Lower lobe of right lung (tissue), 2 donors: ENCODE data around the gene TTPAL. TPM values are rescaled to one million over a fixed set of nuclear protein-coding genes. Genes with fewer than 3 reads are reported as not detected.

Source experiments
- ATAC-seq, 2 donors: fragments of 200-7000 bp; cut with Tn5 transposase; one replicate each; pipeline ENCODE4 v1.9.1; 2020 to 2022; ENCODE audit warnings: mild to moderate bottlenecking in 2 of 2, moderate library complexity in 2 of 2
- DNase-seq: peaks from one replicate; pipeline ENCODE4 v3.0.0-alpha.2; 2020
- H3K27ac ChIP-seq: fragments of 200-600 bp; one replicate; pipeline ENCODE4 v1.8.0; 2022
- H3K27me3 ChIP-seq: fragments of 200-600 bp; one replicate; pipeline ENCODE4 v1.8.0; 2022; ENCODE audit warnings: low read depth
- H3K36me3 ChIP-seq: fragments of 200-600 bp; one replicate; pipeline ENCODE4 v1.8.0; 2022; ENCODE audit warnings: mild to moderate bottlenecking
- H3K4me1 ChIP-seq: fragments of 200-600 bp; one replicate; pipeline ENCODE4 v1.8.0; 2022
- H3K4me3 ChIP-seq: fragments of 200-600 bp; one replicate; pipeline ENCODE4 v1.8.0; 2022; ENCODE audit warnings: mild to moderate bottlenecking
- H3K9me3 ChIP-seq: fragments of 200-600 bp; one replicate; pipeline ENCODE4 v1.8.0; 2022
- intact Hi-C: fragments of 100-400 bp; cut with DNase I; formaldehyde crosslinking; loops from one replicate; pipeline ENCODE4 v1.11.0; 2022
- total RNA-seq: library from RNA; stranded (reverse); fragmentation: NEBNext Ultra II Directional; extraction: Animal tissue kit (Norgen Biotek cat#: 25700); gene quantifications from one replicate; pipeline ENCODE4 v1.2.1, GENCODE V29; 2021
- TF ChIP-seq, protein P1 (sequence below): fragments of 200-600 bp; IDR thresholded peaks from one replicate; pipeline ENCODE4 v1.8.0; 2022; ENCODE audit warnings: antibody characterized with exemption, mild to moderate bottlenecking
- donor health status: DM: no; HTN: yes; CAD: no; lungs with severe emphysema.

TTPAL gene
- total RNA-seq, 1 donor from 2014 or later = 9.6 TPM

- ATAC-seq (no peak), DNase-seq (no peak)
- Histone ChIP-seq H3K4me3 (no peak overlapping the region), H3K4me1 (peaks cover 34% of the 10 kb centered on the region), H3K27me3 (no peaks in the 10 kb centered on the region), H3K27ac (no peak overlapping the region), H3K36me3 (no peaks in the 10 kb centered on the region), H3K9me3 (no peaks in the 10 kb centered on the region)
- intact Hi-C loops = no loop called here
- TF ChIP-seq, protein P1, sequence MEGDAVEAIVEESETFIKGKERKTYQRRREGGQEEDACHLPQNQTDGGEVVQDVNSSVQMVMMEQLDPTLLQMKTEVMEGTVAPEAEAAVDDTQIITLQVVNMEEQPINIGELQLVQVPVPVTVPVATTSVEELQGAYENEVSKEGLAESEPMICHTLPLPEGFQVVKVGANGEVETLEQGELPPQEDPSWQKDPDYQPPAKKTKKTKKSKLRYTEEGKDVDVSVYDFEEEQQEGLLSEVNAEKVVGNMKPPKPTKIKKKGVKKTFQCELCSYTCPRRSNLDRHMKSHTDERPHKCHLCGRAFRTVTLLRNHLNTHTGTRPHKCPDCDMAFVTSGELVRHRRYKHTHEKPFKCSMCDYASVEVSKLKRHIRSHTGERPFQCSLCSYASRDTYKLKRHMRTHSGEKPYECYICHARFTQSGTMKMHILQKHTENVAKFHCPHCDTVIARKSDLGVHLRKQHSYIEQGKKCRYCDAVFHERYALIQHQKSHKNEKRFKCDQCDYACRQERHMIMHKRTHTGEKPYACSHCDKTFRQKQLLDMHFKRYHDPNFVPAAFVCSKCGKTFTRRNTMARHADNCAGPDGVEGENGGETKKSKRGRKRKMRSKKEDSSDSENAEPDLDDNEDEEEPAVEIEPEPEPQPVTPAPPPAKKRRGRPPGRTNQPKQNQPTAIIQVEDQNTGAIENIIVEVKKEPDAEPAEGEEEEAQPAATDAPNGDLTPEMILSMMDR = no peak
Observed at GRCh38 chr20:44540834-44541233, 65.2 kb downstream of the TTPAL start.

- no peaks in the 10 kb centered on the region for H3K9me3 ChIP-seq
- intact Hi-C loops = no loop called here
- H3K27ac ChIP-seq = no peak overlapping the region
Observed at GRCh38 chr20:44541992-44542391, 66.3 kb downstream of the TTPAL start.

GRCh38 chr20:44542890-44543289 is 67.2 kb downstream of the TTPAL start:
- no peak for DNase-seq
- TF ChIP-seq, protein P1 = no peak
- Histone ChIP-seq H3K4me1 (peaks cover 34% of the 10 kb centered on the region), H3K9me3 (no peaks in the 10 kb centered on the region), H3K27me3 (no peaks in the 10 kb centered on the region), H3K4me3 (no peak overlapping the region), H3K36me3 (no peaks in the 10 kb centered on the region), H3K27ac (no peak overlapping the region)
- ATAC-seq = no peak
- intact Hi-C loops = no loop called here

More at GRCh38 chr20:44541992-44542391, 66.3 kb downstream of the TTPAL start:
- H3K36me3 ChIP-seq = no peaks in the 10 kb centered on the region
- no peaks in the 10 kb centered on the region for H3K27me3 ChIP-seq
- ATAC-seq (no peak), DNase-seq (no peak)
- TF ChIP-seq, protein P1 = no peak
- peak overlapping the region; percentile 7 for H3K4me3 ChIP-seq
- H3K4me1 ChIP-seq = peaks cover 34% of the 10 kb centered on the region

- DNase-seq = no peak
- Histone ChIP-seq H3K9me3 (no peaks in the 10 kb centered on the region), H3K4me3 (no peak overlapping the region), H3K27me3 (no peaks in the 10 kb centered on the region), H3K36me3 (no peaks in the 10 kb centered on the region), H3K4me1 (peaks cover 34% of the 10 kb centered on the region), H3K27ac (no peak overlapping the region)
- intact Hi-C loops = no loop called here
- no peak for ATAC-seq
- TF ChIP-seq, protein P1 = no peak
Observed at GRCh38 chr20:44543358-44543757, 67.7 kb downstream of the TTPAL start.

Other genes with a start within 250 kb of the TTPAL start
- gene GDAP1L1, start 228.6 kb upstream of the TTPAL start, total RNA-seq = not detected
- gene FITM2, start 164.7 kb upstream of the TTPAL start, total RNA-seq = 9.3 TPM
- not detected for gene R3HDML, start 138.8 kb upstream of the TTPAL start, total RNA-seq
- gene HNF4A, start 120.2 kb upstream of the TTPAL start, total RNA-seq = 0.18 TPM
- 133 TPM for gene SERINC3, start 46.2 kb downstream of the TTPAL start, total RNA-seq
- gene PKIG, start 106.7 kb downstream of the TTPAL start, total RNA-seq = 61.6 TPM
- 7.7 TPM for gene ADA, start 175.8 kb downstream of the TTPAL start, total RNA-seq
- 42.3 TPM for gene CCN5, start 239.5 kb downstream of the TTPAL start, total RNA-seq